GM19238 (cell line): ENCODE results near the gene EEF1AKMT3.

ENCODE experiments used
- DNase-seq: peaks from one replicate; pipeline ENCODE4 v3.0.0; 2011; ENCODE audit warnings: low spot score; ENCODE audit not compliant: insufficient read length

EEF1AKMT3 gene

GRCh38 chr12:57782243-57782607 is 9.8 kb downstream of the EEF1AKMT3 start:
- DNase-seq: no peak

- DNase-seq: peak; percentile 74
These were observed 10.4 kb downstream of the EEF1AKMT3 start, which contains the start of gene TSFM for GRCh38 chr12:57782608-57783465. TSFM (plus strand) TSS chr12:57782787; CDS start chr12:57782802, 15 bp downstream.

GRCh38 chr12:57783466-57783801 is 11.0 kb downstream of the EEF1AKMT3 start:
- DNase-seq: no peak

- DNase-seq: no peak
These were observed 11.4 kb downstream of the EEF1AKMT3 start for GRCh38 chr12:57783861-57784260.

GRCh38 chr12:57793920-57794319 is 21.5 kb downstream of the EEF1AKMT3 start:
- DNase-seq: no peak

GRCh38 chr12:57795354-57795753 is 22.9 kb downstream of the EEF1AKMT3 start:
- DNase-seq: no peak

GRCh38 chr12:57796996-57797395 is 24.6 kb downstream of the EEF1AKMT3 start:
- DNase-seq: no peak

- DNase-seq: no peak
These were observed 25.5 kb downstream of the EEF1AKMT3 start for GRCh38 chr12:57797933-57798332.

GRCh38 chr12:57800965-57801364 is 28.6 kb downstream of the EEF1AKMT3 start:
- DNase-seq: no peak

- DNase-seq: no peak
These were observed 30.2 kb downstream of the EEF1AKMT3 start for GRCh38 chr12:57802607-57803006.

- no peak for DNase-seq
These were observed 31.0 kb downstream of the EEF1AKMT3 start for GRCh38 chr12:57803319-57803893.

- no peak for DNase-seq
These were observed 34.3 kb downstream of the EEF1AKMT3 start for GRCh38 chr12:57806677-57807076.

GRCh38 chr12:57807285-57807684 is 34.9 kb downstream of the EEF1AKMT3 start:
- no peak for DNase-seq

GRCh38 chr12:57808351-57808750 is 35.9 kb downstream of the EEF1AKMT3 start:
- DNase-seq: no peak

GRCh38 chr12:57809425-57809824 is 37.0 kb downstream of the EEF1AKMT3 start:
- no peak for DNase-seq

GRCh38 chr12:57810450-57810849 is 38.0 kb downstream of the EEF1AKMT3 start:
- no peak for DNase-seq

- no peak for DNase-seq
These were observed 38.8 kb downstream of the EEF1AKMT3 start for GRCh38 chr12:57811028-57811755.

GRCh38 chr12:57813111-57813970 is 40.9 kb downstream of the EEF1AKMT3 start:
- DNase-seq: no peak

GRCh38 chr12:57813971-57814772 is 41.8 kb downstream of the EEF1AKMT3 start:
- DNase-seq: no peak

GRCh38 chr12:57815177-57816000 is 43.0 kb downstream of the EEF1AKMT3 start:
- no peak for DNase-seq
